Measurements from ENCODE around the gene FBXO17.

Gene FBXO17, protein sequence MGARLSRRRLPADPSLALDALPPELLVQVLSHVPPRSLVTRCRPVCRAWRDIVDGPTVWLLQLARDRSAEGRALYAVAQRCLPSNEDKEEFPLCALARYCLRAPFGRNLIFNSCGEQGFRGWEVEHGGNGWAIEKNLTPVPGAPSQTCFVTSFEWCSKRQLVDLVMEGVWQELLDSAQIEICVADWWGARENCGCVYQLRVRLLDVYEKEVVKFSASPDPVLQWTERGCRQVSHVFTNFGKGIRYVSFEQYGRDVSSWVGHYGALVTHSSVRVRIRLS

DNA sequence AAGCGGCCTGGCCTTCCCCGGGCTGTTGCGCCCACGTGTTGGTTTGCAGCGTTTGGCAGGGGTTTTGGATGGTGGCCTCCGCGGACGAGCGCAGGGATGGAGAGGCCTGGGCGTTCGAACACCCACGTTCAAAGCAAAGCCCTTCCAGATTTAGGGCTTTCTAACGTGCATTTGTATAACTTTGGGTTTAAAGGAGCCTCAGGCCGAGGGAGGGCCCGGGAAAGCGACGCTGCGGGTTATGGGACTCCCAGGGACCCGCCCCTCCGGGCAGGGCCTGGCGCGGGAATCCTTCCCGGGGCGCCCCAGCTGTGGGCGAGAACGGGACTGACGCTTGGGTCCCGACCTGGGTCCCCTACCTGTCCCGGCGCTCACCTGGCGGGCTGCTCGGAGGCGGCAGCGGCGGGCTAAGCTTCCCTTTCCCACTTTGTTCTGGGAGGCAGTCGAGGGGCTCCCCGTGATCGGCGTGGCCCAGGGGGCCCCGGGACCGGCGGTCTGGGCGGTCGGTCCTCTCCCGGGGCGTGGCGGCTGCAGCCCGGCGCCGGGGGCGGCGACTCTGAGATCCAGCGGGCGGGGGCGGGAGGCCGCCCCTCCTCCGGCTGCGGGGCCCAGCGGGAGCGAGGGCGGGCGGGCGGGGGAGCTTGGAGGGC is at the start of gene FBXO17:
TSS of gene FBXO17 (minus strand) at position 529 of the 647 bp plus-strand sequence. CDS start 25,423 bp downstream, outside the sequence.
- DNase-seq (ENCODE audit: low read depth) = peak; percentile 63
- no peak for TF ChIP-seq CTCF (conservative IDR thresholded peaks at IDR 0.05; ENCODE audit: low read depth, low read length)
- H3K4me3 ChIP-seq (ENCODE audit: low read depth, low read length) = peak within 1 kb of the TSS; percentile 80

DNA sequence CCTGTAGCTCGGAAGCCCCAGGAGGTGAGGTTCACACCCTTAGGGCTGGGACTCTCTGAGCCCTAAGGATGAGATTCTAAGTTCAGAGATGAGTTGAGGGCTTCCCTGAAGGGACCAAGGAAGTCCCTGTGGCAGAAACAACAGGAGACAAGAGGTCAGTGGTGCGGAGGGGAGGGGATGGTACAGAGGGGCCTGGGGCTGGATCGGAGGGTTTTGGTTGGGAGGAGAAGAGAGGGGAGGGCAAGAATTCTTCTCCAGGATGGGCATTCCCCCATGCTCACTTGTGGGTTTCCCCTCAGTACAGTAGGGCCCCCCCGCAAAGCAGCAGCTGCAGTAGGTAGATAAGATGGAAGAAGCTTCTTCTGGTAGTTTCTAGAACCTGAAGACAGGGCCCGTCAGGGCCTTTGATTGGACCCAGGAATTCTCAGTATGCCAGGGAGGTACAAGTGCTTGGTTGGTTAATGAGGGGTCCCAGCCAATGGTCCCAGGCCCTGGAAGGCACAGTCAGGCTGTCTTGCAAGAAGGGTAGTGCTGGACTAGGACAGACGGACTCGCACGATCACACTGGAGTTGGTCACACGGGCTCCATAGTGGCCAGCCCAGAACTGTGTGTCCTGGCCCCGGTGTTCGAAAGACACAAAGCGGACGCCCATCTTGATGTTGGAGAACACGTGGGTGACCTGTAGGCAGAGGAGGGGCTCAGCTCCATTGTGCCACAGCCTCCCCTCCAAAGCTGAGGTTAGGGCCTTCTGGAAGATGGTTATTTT is 49.5 kb upstream of the FBXO17 start:
- no peak for TF ChIP-seq CTCF (conservative IDR thresholded peaks at IDR 0.05; ENCODE audit: low read depth, low read length)
- no peak for DNase-seq (ENCODE audit: low read depth)
- no peak overlapping the region for H3K4me3 ChIP-seq (ENCODE audit: low read depth, low read length)

DNA sequence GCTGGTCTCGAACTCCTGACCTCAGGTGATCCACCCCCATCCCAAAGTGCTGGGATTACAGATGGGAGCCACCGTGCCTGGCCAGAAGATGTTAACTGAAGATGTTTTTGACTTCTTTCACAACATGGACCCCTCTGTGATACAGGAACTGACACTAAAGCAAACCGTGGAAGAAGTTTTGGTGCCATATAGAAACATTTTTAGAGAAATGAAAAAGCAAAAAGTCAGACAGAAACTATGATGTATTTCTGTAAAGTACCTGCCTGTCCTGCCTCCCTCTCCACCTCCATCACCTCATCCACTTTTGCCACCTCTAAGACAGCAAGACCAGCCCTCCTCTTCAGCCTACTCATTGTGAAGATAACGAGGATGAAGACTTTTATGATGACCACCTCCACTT is 45.5 kb upstream of the FBXO17 start:
- TF ChIP-seq CTCF (conservative IDR thresholded peaks at IDR 0.05; ENCODE audit: low read depth, low read length) = no peak
- H3K4me3 ChIP-seq (ENCODE audit: low read depth, low read length) = no peak overlapping the region
- DNase-seq (ENCODE audit: low read depth) = no peak

DNA sequence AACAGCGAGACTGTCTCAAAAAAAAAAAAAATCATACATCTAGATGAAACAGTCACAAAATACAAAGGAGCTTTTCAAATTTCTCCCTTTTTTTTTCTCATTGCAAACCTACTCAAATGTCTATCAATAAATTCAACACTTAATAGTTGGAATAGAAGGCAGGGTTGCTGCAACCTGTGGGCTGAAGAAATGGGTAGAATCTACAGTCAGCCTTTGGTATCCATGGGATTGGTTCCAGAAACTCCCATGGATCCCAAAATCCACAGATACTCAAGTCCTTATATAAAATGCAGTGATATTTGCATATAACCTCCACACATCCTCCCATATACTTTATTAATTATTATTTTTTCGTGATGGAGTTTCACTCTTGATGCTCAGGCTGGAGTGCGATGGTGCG is 42.1 kb upstream of the FBXO17 start:
- DNase-seq (ENCODE audit: low read depth) = no peak
- TF ChIP-seq CTCF (conservative IDR thresholded peaks at IDR 0.05; ENCODE audit: low read depth, low read length) = no peak
- H3K4me3 ChIP-seq (ENCODE audit: low read depth, low read length) = no peak overlapping the region

GRCh38 chr19:39017026-39017425 is 41.5 kb upstream of the FBXO17 start:
- TF ChIP-seq CTCF (conservative IDR thresholded peaks at IDR 0.05; ENCODE audit: low read depth, low read length) = no peak
- H3K4me3 ChIP-seq (ENCODE audit: low read depth, low read length) = no peak overlapping the region
- no peak for DNase-seq (ENCODE audit: low read depth)

DNA sequence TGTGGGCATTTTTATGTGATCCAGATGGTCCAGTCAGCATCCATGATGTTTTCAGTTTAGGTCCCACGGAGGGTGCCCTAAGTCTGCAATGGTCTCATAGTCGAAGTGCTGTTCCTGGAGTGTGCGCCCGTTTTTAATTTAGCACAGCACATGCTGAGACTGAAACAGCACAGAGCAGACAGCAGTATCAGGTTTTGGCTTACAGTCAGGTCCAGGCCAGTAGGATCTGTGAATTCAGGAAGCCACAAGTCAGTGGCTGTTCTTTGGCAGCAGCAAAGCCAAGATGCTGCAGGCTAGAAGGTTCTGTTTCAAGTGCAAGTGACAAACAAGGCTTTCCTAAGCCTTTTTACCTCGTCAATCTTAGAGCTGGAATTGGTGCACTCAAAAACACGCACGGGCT is 38.5 kb upstream of the FBXO17 start:
- no peak for TF ChIP-seq CTCF (conservative IDR thresholded peaks at IDR 0.05; ENCODE audit: low read depth, low read length)

More for the DNA sequence above, 38.5 kb upstream of the FBXO17 start:
- DNase-seq (ENCODE audit: low read depth) = peak; percentile 21
- no peak overlapping the region for H3K4me3 ChIP-seq (ENCODE audit: low read depth, low read length)
